A673 (cell line): ENCODE measurements around the gene SLC16A5. TPM values are rescaled to one million over a fixed set of nuclear protein-coding genes. Genes with fewer than 3 reads are reported as not detected.
"Not testable (repeated sequence)": the region's sequence is repeated elsewhere in the genome, so short reads cannot be mapped to it uniquely, and the experiment has no call there.

Source experiments
- BruUV-seq: library from RNA; stranded (reverse); fragments of 400-500 nt; replicated peaks from 2 replicates; lab custom pipeline; 2021; lab: Mats Ljungman, UMichigan
- CTCF ChIA-PET: fragments of 300-600 bp; sonication (Branson Sonifier 250); formaldehyde crosslinking; loops from one replicate; lab custom pipeline; 2022; ENCODE audit warnings: antibody characterized with exemption; lab: Charles Lee
- POLR2A ChIA-PET: fragments of 300-600 bp; sonication (Branson Sonifier 250); formaldehyde crosslinking; loops from one replicate; lab custom pipeline; 2022; ENCODE audit warnings: antibody characterized with exemption; ENCODE audit not compliant: low non-redundant PET; lab: Charles Lee
- DNase-seq: peaks from one replicate; pipeline ENCODE4 v3.0.0-alpha.2; 2015; ENCODE audit warnings: low spot score
- H3K27ac ChIP-seq: fragments of 200-600 bp; sonication (generic); 2 replicates; pipeline ENCODE4 v1.5.1; 2016; ENCODE audit warnings: mixed run types, low read depth, mild to moderate bottlenecking, mixed read lengths, antibody characterized with exemption, low read length; ENCODE audit not compliant: poor library complexity, severe bottlenecking
- H3K27me3 ChIP-seq: fragments of 200-600 bp; sonication (generic); replicated peaks from 2 replicates; pipeline ENCODE4 v1.6.1; 2017; ENCODE audit warnings: mixed run types, low read depth, mild to moderate bottlenecking, mixed read lengths, antibody characterized with exemption, low read length; ENCODE audit not compliant: insufficient read depth, poor library complexity
- H3K36me3 ChIP-seq: fragments of 200-600 bp; sonication (generic); 2 replicates; pipeline ENCODE4 v1.6.1; 2016; ENCODE audit warnings: mixed run types, mild to moderate bottlenecking, mixed read lengths, antibody characterized with exemption, low read length; ENCODE audit not compliant: insufficient read depth, poor library complexity, severe bottlenecking
- H3K4me1 ChIP-seq: fragments of 200-600 bp; sonication (generic); 2 replicates; pipeline ENCODE4 v1.6.1; 2017; ENCODE audit warnings: mixed run types, mild to moderate bottlenecking, mixed read lengths, antibody characterized with exemption, low read length; ENCODE audit not compliant: insufficient read depth, poor library complexity, severe bottlenecking
- H3K4me3 ChIP-seq: fragments of 200-600 bp; sonication (generic); 2 replicates; pipeline ENCODE4 v1.5.1; 2016; ENCODE audit warnings: low read depth, mixed run types, mild to moderate bottlenecking, mixed read lengths, low read length; ENCODE audit not compliant: poor library complexity, severe bottlenecking
- H3K9me3 ChIP-seq: fragments of 200-600 bp; sonication (generic); 2 replicates; pipeline ENCODE4 v1.6.1; 2016; ENCODE audit warnings: mixed run types, low read depth, mild to moderate bottlenecking, mixed read lengths, antibody characterized with exemption, low read length; ENCODE audit not compliant: poor library complexity, severe bottlenecking
- CTCF ChIP-seq: fragments of 300-800, 200-600 bp; sonication (generic); conservative IDR thresholded peaks from 2 replicates; pipeline ENCODE4 v1.5.1; 2017; ENCODE audit warnings: low read depth, mild to moderate bottlenecking, antibody characterized with exemption, low read length, moderate library complexity, mixed read lengths
- EZH2 ChIP-seq: fragments of 200-600 bp; sonication (generic); IDR thresholded peaks from 2 replicates; pipeline ENCODE4 v1.6.1; 2017; ENCODE audit warnings: borderline replicate concordance, low read depth, mild to moderate bottlenecking, mixed read lengths, antibody characterized with exemption, low read length; ENCODE audit not compliant: poor library complexity, severe bottlenecking
- intact Hi-C: fragments of 100-400 bp; cut with micrococcal nuclease; formaldehyde crosslinking; loops from one replicate; pipeline ENCODE4 v1.10.0; 2022; ENCODE audit not compliant: unreplicated experiment
- total RNA-seq: library from RNA; stranded (reverse); gene quantifications from 2 replicates; pipeline ENCODE4 v1.2.3, GENCODE V29; 2021

SLC16A5 gene
- total RNA-seq, 1 experiment from 2014 or later: 0.80 TPM

- Histone ChIP-seq H3K9me3 (no peaks in the 10 kb centered on the region), H3K27ac (no peak overlapping the region), H3K36me3 (peaks cover 9% of the 10 kb centered on the region), H3K4me1 (peaks cover 11% of the 10 kb centered on the region), H3K4me3 (no peak overlapping the region), H3K27me3 (no peaks in the 10 kb centered on the region)
- ChIA-PET CTCF (no interaction called here), POLR2A (interaction anchor here (0.6 kb wide), 1 partner anchor 120 kb away, joined by 3 read pairs; no protein-coding TSS in a partner anchor)
- intact Hi-C loops: no loop called here
- BruUV-seq: no TSS peak
- TF ChIP-seq CTCF: no peak
- TF ChIP-seq EZH2: no peak
- DNase-seq: no peak
Observed at GRCh38 chr17:75126954-75127353, 39.2 kb downstream of the SLC16A5 start.

GRCh38 chr17:75127936-75128335, 40.2 kb downstream of the SLC16A5 start:
- peaks cover 12% of the 10 kb centered on the region for H3K4me1 ChIP-seq
- BruUV-seq, H3K4me3 ChIP-seq, H3K36me3 ChIP-seq, H3K27ac ChIP-seq, DNase-seq, intact Hi-C loops, H3K27me3 ChIP-seq, POLR2A ChIA-PET, H3K9me3 ChIP-seq: not testable (repeated sequence)
- CTCF ChIA-PET: interaction anchor here (0.7 to 0.8 kb wide), 2 partner anchors 14 to 165 kb away, joined by 3 read pairs; no protein-coding TSS in a partner anchor

GRCh38 chr17:75128694-75129505, 41.1 kb downstream of the SLC16A5 start:
- BruUV-seq: no TSS peak
- no peak for DNase-seq
- TF ChIP-seq CTCF (no peak), EZH2 (no peak)
- H3K9me3 ChIP-seq: no peaks in the 10 kb centered on the region
- H3K4me3 ChIP-seq: no peak overlapping the region
- peaks cover 9% of the 10 kb centered on the region for H3K36me3 ChIP-seq
- CTCF ChIA-PET: no interaction called here
- H3K27ac ChIP-seq: no peak overlapping the region
- POLR2A ChIA-PET: no interaction called here
- intact Hi-C loops: no loop called here
- H3K27me3 ChIP-seq: no peaks in the 10 kb centered on the region
- peaks cover 12% of the 10 kb centered on the region for H3K4me1 ChIP-seq
